SW 1271 (cell line): ENCODE data around the gene ARHGEF6.
"Not testable (repeated sequence)": the region's sequence is repeated elsewhere in the genome, so short reads cannot be mapped to it uniquely, and the experiment has no call there.

Experiments used
- DNase-seq, 2 experiments: peaks; one replicate each; lab custom pipeline; 2025; lab: John Stamatoyannopoulos, UW

Gene ARHGEF6

DNA sequence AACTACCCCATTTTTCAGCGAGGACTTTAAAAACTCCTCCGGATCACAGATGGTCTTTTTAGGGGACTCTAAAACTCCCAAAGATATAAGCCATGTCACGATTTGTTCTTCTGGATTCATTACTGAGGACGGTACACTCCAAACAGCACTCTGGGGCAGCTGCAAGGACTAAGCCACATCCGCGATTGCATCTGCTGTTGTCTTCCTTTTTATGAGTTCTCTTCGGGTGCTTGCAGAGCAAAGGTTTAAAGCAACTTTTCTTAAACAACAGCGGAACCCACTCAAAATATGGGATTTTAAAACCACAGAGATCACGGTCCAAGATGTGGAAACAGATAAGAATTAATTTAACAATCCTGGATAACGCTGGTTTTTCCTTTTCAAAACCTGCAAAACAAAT lies at the start of gene ARHGEF6:
ARHGEF6 (minus strand) TSS at position 170 of the 400 bp plus-strand sequence; CDS start at position 120, 50 bp downstream.
- no peak for DNase-seq

DNA sequence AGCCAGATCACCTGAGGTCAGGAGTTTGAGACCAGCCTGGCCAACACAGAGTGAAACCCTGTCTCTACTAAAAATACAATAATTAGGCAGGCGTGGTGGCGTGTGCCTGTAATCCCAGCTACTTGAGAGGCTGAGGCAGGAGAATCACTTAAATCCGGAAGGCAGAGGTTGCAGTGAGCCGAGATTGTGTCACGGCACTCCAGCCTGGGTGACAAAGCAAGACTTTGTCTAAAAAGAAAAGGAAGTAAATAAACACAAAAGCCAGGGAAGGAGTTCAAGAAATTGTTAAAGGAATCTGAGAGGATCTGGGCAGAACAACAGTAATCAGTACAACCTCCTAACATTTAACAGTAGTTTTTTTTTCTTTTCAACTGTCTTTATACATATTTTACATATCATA lies 48.7 kb upstream of the ARHGEF6 start:
- no peak for DNase-seq

- no peak for DNase-seq
Measured at GRCh38 chrX:136828830-136829229, 48.1 kb upstream of the ARHGEF6 start.

DNA sequence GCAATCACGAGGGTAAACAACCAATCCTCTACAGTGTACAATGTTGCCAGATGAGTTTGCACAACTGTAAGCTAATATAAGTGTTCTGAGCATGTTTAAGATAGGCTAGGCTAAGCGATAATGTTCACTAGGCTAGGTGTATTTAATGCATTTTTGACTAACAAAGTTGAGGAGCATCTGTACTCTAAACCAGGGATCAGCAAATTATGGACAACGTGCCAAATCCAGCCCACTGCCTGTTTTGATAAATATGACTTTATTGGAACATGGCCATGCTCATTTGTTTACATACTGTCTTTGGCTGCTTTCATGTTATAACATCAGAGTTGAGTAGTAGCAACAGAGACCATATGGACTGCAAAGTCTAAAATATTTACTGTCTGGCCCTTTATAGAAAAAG lies 46.3 kb upstream of the ARHGEF6 start:
- no peak for DNase-seq

GRCh38 chrX:136825771-136826170 lies 45.0 kb upstream of the ARHGEF6 start:
- no peak for DNase-seq

DNA sequence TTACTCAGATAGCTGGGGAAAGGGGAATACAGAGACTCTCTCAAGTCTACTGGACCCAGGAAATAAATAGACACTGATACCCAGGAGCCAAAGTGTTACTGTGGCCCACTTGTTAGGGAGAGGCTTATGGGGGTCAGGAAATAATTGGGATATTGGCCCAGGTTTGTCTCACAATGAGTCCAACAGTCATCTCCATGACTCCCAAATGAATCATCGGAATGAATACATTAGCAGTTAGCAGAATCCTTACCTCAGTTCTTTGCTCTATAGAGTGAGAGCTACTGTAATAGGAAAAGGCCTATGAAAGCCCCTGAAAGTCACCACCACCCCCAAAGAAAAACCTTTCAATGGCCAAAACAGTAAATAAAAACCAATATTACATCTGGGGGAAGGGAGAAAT lies 42.4 kb upstream of the ARHGEF6 start:
- no peak for DNase-seq

DNA sequence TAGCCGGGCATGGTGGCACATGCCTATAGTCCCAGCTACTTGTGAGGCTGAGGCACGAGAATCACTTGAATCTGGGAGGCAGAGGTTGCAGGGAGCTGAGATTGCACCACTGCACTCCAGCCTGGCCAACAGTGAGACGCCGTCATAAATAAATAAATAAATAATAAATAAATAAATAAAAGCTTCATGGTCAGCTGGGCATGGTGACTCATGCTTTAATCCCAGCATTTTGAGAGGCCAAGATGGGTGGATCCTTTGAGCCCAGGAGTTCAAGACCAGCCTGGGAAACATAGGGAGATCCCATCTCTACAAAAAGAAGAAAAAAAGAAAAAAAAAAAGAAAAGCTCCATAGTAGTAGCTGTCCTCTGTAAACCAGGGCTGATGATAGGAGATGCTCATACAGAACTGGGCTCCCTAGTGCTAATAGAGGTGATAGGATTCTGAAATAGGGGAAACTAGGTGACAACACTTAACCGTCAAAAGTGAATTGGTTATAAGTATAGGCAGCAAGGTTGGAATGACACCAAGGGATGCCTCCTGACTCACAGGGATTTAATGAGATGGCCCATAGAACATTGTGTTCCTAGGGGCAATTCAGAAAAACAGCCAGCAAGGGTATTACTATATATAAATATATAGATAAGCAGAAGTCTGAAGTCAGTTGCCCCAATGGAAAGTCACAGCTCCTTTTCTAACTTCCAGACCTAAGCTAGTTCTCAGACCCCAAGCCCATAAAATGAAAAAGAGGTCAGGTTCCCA lies 41.8 kb upstream of the ARHGEF6 start:
- no peak for DNase-seq

GRCh38 chrX:136819756-136820155 lies 39.0 kb upstream of the ARHGEF6 start:
- DNase-seq = not testable (repeated sequence)

DNA sequence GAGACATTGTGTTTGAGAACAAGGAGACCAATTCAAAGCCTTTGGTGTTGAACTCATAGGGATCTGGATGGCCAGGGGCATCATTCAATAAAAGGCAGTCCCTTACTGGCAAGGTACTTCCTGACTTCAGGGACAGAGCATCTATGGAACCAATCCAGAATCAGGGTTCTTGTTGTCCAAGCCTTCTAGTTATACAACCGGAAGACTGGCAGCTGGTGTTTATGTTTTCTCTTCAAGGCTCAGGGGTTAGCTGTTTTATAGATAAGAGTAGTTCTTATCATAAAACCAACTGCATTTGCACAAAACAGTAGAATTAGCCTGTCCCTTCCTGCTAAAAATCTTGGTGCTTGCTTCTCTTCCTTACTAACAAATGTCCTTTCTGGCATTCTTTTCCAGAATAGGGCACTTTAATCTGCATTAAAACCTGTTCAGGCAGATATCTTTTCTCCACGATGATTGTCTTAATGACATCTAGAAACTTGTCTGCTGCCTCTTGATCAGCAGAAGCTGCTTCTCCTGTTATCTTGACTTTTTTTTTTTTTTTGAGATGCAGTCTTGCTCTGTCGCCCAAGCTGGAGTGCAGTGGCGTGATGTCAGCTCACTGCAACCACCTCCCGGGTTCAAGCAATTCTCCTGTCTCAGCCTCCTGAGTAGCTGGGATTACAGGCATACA lies 38.4 kb upstream of the ARHGEF6 start:
- no peak for DNase-seq

DNA sequence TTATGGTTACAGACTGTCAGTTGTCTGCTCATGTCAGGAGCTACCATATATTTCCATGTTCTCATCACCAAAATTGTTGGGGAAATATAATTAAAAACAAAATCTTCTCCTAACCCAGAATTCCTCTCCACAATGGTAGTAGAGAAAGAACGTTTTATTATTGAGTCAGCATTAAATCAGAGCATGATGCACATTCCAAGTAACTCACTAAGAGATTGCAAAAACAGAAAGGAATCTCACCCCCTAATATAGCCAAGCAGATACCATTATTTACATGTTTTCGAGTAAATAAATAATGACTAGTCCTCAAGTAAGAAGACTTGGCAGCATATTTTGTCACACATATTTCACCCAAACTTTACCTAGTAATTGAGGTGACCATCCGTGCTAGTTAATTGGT lies 36.2 kb upstream of the ARHGEF6 start:
- DNase-seq = no peak

DNA sequence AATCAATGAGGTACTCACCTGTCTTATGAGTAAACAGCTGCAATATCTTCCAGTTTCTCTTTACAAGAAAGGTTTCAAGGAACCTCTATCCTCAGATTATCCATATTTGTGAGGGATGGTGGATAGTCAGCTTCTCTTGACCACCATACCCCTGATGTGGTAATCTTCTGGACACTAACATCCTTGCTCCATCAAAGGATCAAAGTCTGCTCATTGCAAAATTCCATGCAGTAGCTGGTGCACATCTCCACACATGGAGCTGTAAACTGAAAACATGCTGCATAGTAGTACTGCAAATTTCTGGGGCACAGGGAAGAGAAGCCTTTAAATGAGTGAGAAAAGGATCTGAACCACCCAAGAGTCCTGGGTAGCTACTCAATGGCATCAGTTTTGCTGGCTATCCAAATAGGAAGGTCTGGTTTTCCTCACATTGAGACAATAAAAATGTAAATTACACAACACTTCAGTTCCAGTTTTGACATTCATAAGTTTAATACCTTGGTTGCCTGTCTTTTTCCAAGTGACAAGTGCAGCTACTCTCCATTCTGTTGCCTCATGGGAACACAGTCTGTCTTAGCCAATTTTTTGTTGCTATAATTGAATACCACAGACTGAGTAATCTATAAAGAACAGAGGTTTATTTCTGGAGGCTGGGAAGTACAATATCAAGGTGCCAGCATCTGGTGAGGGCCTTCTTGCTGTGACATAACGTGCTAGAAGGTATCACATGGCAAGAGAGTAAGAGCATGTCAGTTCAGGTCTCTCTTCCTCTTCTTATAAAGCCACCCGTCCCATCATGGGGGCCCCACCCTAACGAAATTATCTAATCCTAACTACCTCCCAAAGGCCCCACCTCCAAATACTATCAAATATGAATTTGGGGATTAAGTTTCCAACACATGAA lies 34.4 kb upstream of the ARHGEF6 start:
- no peak for DNase-seq

GRCh38 chrX:136812286-136812685 lies 31.6 kb upstream of the ARHGEF6 start:
- no peak for DNase-seq

DNA sequence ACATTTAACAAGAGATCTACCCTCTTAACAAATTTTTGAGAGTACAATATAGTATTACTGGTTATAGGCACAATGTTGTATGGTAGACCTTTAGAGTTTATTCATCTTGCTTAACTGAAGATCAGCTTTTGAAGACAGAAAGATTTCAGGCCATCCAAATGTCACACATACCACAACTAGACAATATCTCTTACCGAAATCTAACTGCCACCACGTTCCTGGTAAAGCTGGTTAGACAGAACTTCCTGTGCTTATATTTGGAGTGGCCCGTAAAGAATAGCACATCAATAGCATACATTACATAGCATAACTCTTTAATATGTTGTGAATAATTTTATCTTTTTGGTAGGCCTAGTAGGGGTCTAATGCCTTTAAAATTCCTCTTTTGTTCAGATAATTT lies 29.8 kb upstream of the ARHGEF6 start:
- DNase-seq = no peak

DNA sequence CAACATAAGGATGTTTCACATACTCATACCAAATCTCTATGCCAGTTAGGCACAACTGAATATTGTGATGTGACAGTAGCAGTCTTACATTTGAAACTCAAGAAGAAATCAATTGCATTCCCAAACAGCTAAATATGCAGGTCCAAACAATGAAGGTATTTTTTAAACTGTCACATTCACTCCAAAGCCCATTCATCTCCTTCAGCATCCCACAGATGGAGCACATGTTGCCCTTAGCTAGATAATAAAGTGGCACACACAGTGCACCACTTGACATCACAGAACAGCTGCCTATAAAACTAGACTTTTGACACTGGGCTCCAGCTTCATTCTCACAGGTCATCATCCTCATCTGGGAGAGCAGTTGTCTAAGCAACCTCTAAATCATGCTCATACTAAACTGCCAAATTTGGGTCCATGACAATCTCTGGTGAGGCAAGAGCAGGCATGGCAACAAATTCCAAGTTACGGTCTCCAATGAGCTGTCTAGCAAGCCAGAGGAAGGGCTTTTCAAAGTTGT lies 26.2 kb upstream of the ARHGEF6 start:
- no peak for DNase-seq

DNA sequence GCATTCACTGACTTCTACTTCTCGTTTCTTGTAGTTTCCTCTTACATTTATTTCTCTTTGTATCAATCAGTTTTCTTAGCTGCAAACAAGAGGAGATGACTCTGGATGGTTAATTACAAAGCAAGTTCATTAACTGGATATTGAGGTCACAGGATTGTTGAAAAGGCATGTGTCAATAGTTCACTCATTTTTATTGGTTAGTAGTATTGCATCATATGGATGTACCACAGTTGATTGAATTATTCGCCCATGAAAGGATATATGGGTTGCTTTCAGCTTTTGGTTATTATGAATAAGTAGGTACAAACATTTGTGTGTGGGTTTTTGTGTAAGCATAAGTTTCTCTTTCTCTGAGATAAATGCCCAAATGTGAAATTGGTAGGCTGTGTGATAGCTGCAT lies 21.8 kb upstream of the ARHGEF6 start:
- DNase-seq = no peak

GRCh38 chrX:136797787-136798186 lies 17.1 kb upstream of the ARHGEF6 start:
- DNase-seq = no peak

DNA sequence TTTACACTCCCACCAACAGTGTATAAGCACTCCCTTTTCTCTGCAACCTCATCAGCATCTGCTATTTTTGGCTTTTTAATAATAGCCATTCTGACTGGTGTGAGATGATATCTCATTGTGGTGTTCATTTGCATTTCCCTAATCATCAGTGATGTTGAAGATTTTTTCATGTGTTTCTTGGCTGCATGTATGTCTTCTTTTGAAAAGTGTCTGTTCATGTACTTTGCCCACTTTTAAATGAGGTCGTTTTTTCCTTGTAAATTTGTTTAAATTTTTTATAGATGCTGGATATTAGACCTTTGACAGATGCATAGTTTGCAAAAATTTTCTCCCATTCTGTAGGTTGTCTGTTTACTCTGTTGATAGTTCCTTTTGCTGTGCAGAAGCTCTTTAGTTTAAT lies 14.4 kb upstream of the ARHGEF6 start:
- DNase-seq = not testable (repeated sequence)

DNA sequence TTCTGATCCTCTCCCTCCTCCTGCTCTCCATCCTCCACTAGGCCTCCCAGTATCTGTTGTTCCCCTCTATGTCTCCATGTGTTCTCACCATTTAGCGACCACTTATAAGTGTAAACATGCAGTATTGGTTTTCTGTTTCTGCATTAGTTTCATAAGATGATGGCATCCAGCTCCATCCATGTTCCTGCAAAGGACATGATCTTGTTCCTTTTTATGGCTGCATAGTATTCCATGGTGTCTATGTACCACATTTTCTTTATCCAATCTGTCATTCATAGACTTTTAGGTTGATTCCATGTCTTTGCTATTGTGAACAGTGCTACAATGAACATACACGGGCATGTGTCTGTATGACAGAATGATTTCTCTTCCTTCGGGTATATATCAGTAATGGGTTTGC lies 13.9 kb upstream of the ARHGEF6 start:
- DNase-seq = not testable (repeated sequence)

DNA sequence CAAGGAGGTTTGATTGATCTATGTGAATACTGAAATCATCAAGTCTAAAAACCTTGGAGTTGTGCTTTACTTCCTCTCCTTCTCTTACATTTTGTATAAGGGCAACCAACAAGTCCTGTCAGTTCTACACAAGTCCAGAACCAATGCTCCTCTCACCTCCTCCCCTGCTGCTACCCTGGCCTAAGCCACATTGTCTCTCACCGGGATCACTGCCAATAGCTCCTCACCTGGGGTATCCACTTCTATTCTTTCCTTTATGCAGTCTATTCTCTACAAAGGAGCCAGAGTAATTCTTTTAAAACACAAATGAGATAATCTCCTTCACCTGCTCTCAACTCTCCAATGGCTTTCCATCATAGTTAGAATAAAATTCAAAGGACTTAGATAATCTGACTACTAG lies 13.3 kb upstream of the ARHGEF6 start:
- no peak for DNase-seq

GRCh38 chrX:136789856-136790255 lies 9.1 kb upstream of the ARHGEF6 start:
- DNase-seq = no peak

DNA sequence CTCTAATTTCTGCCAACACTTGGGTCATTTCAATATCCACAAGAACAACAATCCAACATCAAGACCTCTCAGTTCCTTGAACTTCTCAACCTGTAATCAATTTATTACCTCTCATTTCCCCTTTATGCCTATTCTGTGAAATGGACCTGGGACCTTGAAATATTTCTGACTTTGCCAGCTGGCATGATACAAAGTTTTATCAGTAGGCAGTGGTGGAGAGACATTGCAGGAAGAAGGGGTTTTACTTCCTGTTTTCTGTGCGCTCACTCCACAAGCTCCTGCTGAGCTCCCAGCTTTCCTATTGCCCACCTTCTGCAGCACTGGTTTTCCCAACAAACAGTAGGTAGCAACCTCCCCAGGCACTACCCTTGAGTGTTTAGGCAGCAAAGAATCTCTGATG lies 3.5 kb upstream of the ARHGEF6 start:
- no peak for DNase-seq

DNA sequence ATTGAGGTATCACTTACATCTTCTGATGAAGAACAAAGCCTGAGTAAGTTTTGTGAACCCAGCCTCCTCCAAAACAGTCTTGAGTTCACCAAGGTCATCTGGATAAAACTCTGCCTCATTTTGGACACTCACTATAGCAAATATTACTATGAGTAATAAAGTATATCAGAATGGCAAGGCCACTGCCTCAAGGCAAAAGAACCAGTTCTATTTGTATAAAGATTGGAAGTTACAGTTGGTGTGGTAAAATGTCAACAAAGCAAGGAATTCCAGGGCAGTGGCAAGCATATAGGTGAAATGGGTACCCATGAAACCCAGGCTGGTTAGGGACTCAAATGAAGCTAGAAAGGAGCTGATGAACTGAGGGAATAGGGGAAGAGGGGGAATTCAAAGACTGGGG lies 2.4 kb upstream of the ARHGEF6 start:
- DNase-seq = no peak
